Psoas muscle (tissue), 8 donors: ENCODE measurements around the gene PHRF1. TPM values are rescaled to one million over a fixed set of nuclear protein-coding genes. Genes with fewer than 3 reads are reported as not detected.

ENCODE experiments used
- ATAC-seq, 4 donors: fragments of 200-7000 bp; cut with Tn5 transposase; one replicate each; pipeline ENCODE4 v1.9.1; 2020; ENCODE audit warnings: moderate library complexity in 3 of 4, mild to moderate bottlenecking in 2 of 4
- DNase-seq, 2 donors: peaks; one replicate each; pipeline ENCODE4 v3.0.0-alpha.2; 2020
- H3K27ac ChIP-seq: fragments of 200-600 bp; one replicate; pipeline ENCODE4 v1.8.0; 2022
- H3K27me3 ChIP-seq, 3 donors: fragments of 200-600 bp in 1 of 3; one replicate each; pipeline versions ENCODE4 v1.6.1 to v1.8.0; 2013 to 2022; ENCODE audit warnings: low read length in 2 of 3, mild to moderate bottlenecking in 2 of 3, moderate library complexity in 1 of 3; ENCODE audit not compliant: insufficient read depth in 3 of 3
- H3K36me3 ChIP-seq, 2 donors: fragments of 200-600 bp in 1 of 2; one replicate each; pipeline versions ENCODE4 v1.6.1 to v1.8.0; 2013 to 2022; ENCODE audit warnings: low read depth in 1 of 2, mild to moderate bottlenecking in 1 of 2, moderate library complexity in 1 of 2; ENCODE audit not compliant: insufficient read depth in 1 of 2
- H3K4me1 ChIP-seq: fragments of 200-600 bp; one replicate; pipeline ENCODE4 v1.8.0; 2022
- H3K4me3 ChIP-seq: fragments of 200-600 bp; one replicate; pipeline ENCODE4 v1.8.0; 2022; ENCODE audit warnings: mild to moderate bottlenecking
- H3K9me3 ChIP-seq: fragments of 200-600 bp; one replicate; pipeline ENCODE4 v1.8.0; 2022
- WGBS, 3 donors: extraction: QIAGEN DNeasy Blood & Tissue Kit; methylation state at CpG; one replicate each; pipeline versions ENCODE4 v1.1.6 to v1.1.7; 2013; 5-methylcytosine and 5-hydroxymethylcytosine counted together
- intact Hi-C, 2 donors: fragments of 100-400 bp; cut with DNase I; formaldehyde crosslinking; loops; one replicate each; pipeline versions ENCODE4 v1.11.0 to v1.14.2; 2022
- polyA plus RNA-seq, 3 donors: library from polyadenylated mRNA; stranded (reverse); fragments of 200-250 nt; gene quantifications; one replicate each; pipeline ENCODE4 v1.2.3, GENCODE V29; 2013
- total RNA-seq, 4 donors: library from RNA; stranded (reverse); fragmentation: NEBNext Ultra II Directional in 2 of 4; extraction: Animal tissue kit (Norgen Biotek cat#: 25700) in 2 of 4; gene quantifications; one replicate each; pipeline versions ENCODE4 v1.2.1 to v1.2.4, GENCODE V29; 2021 to 2023
- TF ChIP-seq, protein P1 (sequence below): fragments of 200-600 bp; IDR thresholded peaks from one replicate; pipeline ENCODE4 v1.8.0; 2022; ENCODE audit warnings: antibody characterized with exemption
- donor health status: healthy with polysubstance abuse.
- donor health status: DM: no; HTN: no; CAD: no; lungs with moderate emphysema.
- donor health status: Bipolar disorder and iron deficiency.
- donor health status: healthy.
- donor health status: DM: yes; HTN: yes; CAD: no.
- donor health status: DM: no; HTN: no; CAD: no.
- donor health status: DM: no; HTN: no; CAD: no.
- donor health status: DM: yes; HTN: yes; CAD: no.

PHRF1 gene
- total and polyA plus RNA-seq, 7 donors: 11.7 to 31.2 (median 19.8) TPM

DNA sequence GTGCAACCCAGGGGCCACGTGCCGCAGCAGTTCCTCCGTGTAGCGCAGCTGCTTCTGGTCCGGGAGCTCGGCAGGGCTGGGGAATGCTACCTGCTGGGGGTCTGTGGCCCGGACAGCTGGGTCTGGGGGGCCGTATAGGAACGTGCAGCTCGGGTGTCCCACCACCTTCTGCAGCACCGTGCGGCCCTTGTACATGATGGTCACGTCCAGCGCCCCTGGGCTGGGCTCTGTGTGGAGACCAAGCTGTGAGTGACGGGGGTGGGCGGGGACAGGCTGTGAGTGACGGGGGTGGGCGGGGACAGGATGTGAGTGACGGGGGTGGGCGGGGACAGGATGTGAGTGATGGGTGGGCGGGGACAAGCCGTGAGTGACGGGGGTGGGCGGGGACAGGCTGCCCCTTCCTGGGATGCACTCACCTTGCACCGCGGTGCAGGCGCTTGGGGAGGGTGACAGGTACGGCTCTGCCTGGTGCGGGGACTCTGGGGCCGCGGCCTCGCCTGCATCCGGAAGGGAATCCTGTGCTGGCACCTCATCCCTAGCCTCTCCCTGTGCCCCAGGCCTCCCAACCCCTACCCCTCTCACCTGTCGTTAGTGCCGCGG, 37.2 kb downstream of the PHRF1 start:
- Histone ChIP-seq H3K9me3 (no peaks in the 10 kb centered on the region), H3K27me3 (no peaks in the 10 kb centered on the region), H3K4me1 (peaks cover 39% of the 10 kb centered on the region), H3K36me3 (peaks cover 6 to 55% of the 10 kb centered on the region in 2 donors), H3K27ac (peak overlapping the region; percentile 93), H3K4me3 (peak overlapping the region; percentile 85)
- DNase-seq (peak in 1 of 2 donors; percentile 89), ATAC-seq (peak in 3 of 4 donors; percentile 23 to 57 (median 26))
- WGBS, 3 donors: 69 to 85% (median 75%) methylated on average over 21 to 36 of the region's 36 CpGs
- TF ChIP-seq, protein P1, sequence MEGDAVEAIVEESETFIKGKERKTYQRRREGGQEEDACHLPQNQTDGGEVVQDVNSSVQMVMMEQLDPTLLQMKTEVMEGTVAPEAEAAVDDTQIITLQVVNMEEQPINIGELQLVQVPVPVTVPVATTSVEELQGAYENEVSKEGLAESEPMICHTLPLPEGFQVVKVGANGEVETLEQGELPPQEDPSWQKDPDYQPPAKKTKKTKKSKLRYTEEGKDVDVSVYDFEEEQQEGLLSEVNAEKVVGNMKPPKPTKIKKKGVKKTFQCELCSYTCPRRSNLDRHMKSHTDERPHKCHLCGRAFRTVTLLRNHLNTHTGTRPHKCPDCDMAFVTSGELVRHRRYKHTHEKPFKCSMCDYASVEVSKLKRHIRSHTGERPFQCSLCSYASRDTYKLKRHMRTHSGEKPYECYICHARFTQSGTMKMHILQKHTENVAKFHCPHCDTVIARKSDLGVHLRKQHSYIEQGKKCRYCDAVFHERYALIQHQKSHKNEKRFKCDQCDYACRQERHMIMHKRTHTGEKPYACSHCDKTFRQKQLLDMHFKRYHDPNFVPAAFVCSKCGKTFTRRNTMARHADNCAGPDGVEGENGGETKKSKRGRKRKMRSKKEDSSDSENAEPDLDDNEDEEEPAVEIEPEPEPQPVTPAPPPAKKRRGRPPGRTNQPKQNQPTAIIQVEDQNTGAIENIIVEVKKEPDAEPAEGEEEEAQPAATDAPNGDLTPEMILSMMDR: no peak
- intact Hi-C loops: no loop called here

DNA sequence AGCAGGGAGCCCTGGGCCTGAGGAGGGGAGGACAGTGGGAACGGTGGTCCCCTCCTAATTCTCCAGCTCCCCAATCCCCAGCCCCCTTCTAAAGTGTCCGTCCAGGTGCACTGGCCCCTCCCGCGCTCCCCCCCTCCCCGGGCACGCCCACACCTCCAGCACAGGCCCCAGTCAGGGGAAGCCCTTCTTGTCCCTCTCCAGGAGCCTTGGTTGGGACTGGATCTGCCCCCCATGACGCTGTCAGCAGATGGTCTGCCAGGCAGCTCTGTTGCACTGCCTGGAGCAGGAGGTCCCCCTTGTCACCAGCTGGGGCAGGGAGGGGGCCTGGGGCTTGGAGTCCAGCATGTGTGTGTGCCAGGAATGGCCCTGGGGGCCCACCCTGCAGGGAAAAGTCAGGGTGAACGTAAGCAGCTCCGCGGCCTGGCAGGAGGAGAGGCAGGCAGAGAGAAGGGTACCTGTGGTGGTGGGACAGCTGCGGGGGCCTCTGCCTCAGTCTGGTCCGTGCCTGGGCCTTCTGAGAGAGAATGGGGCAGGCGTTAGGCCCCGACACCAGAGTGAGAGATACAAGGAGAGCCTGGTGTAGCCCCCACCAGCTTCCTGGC, 37.9 kb downstream of the PHRF1 start:
- DNase-seq (no peak), ATAC-seq (no peak)
- peaks cover 39% of the 10 kb centered on the region for H3K4me1 ChIP-seq
- peak overlapping the region; percentile 85 for H3K4me3 ChIP-seq
- peak overlapping the region; percentile 93 for H3K27ac ChIP-seq
- 55 to 70% (median 64%) methylated on average over 12 to 14 of the region's 14 CpGs for WGBS, 3 donors
- peaks cover 6 to 48% of the 10 kb centered on the region in 2 donors for H3K36me3 ChIP-seq
- H3K27me3 ChIP-seq: no peaks in the 10 kb centered on the region
- intact Hi-C loops: no loop called here
- TF ChIP-seq, protein P1: no peak
- H3K9me3 ChIP-seq: no peaks in the 10 kb centered on the region

DNA sequence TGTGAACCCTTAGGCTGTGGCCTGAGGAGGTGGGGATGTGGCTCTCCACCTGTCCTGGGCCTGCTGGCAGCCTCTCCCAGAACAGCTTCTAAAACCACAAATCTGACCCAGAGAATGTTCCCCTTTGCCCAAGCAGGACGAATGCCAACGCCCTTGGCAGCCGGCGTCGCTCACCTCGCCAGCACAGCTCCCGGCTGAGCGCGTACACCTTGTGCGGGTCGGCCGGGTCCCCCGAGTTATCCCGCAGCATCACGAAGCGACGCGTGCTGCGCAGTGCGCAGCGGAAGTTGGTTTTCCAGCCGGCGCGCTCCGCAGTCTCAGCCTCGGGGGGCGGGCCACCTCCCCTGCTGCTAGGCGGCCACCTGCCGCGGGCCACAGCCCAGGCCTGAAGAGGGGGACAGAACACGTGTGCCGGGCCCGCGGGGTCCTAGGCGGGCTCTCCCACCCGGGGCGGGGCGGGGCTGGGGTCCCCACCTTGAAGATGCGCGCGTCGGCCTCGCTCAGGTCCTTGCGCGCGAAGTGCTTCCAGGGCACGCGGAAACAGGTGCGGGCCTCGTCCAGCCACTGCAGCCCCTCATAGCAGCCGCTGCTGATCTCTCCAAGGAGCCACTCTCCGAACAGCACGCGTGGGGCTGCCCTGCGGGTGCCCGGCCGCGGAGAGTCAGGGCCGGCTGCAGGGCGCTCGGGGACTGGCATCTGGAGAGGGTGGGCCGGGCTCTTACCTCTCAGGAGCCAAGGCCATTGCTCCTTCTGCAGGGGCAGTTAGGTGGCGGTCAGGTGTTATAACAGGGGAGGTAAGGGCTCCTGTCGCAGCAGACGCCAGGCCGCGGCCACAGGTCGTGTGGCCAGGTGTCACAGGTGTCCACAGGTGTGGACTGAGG, 38.6 kb downstream of the PHRF1 start:
- intact Hi-C loops: no loop called here
- peak; percentile 41 to 72 (median 52) for ATAC-seq
- H3K4me3 ChIP-seq: peak overlapping the region; percentile 85

DNA sequence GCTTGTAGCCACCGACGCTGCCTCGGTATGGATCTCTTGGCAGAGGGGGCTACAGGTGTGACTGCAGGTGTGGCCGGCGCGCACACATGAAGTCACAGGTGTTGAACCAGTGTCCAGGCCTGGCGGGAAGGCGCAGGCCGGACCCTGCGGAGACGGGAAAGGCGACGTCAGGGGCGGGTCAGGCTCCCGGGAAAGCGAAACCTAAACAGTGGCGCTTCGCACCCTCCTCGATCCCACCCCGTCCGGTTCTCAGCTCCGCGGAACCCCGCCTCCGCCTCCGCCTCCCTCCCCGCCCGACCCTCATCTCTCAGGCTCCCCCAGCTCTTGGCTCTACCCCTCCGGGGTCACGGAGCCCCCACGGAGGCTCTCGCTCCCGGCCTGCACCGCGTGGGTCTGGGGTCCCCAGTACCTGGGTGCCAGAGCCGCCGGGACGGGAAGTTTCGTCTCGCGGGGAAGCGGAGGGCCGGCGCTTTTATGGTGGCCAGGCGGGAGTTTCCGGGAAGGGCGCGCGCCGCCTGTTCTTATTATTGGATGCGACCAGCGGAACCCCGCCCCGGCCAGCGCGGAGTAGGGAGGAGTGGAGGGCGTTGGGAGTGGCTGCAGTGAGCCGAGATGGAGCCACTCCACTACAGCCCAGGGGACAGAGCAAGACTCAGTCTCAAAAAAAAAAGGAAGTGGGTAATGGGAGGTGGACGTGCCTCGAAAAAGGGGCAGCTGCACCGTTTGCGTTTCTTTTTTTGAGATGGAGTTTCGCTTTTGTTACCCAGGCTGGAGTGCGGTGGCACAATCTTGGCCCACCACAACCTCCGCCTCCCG, 39.4 kb downstream of the PHRF1 start, which contains the start of gene IRF7:
TSS of gene IRF7 (minus strand) at position 447 of the 816 bp plus-strand sequence. CDS start 586 bp downstream, outside the sequence.
- TF ChIP-seq, protein P1: no peak
- peaks cover 39% of the 10 kb centered on the region for H3K4me1 ChIP-seq
- ATAC-seq (peak; percentile 63 to 76 (median 67)), DNase-seq (peak; percentile 96 to 97)
- no peaks in the 10 kb centered on the region for H3K9me3 ChIP-seq
- H3K4me3 ChIP-seq: peak within 1 kb of the TSS; percentile 85
- H3K27me3 ChIP-seq: no peaks in the 10 kb centered on the region
- H3K36me3 ChIP-seq: peaks cover 6 to 33% of the 10 kb centered on the region in 2 donors
- H3K27ac ChIP-seq: peak within 1 kb of the TSS; percentile 93
- intact Hi-C loops: no loop called here
- WGBS, 3 donors: 4 to 8% (median 5%) methylated on average over 59 to 66 of the region's 66 CpGs

More for the DNA sequence above, 38.6 kb downstream of the PHRF1 start:
- 38 to 39% (median 38%) methylated on average over 54 to 68 of the region's 68 CpGs for WGBS, 3 donors
- peak overlapping the region; percentile 93 for H3K27ac ChIP-seq
- peaks cover 39% of the 10 kb centered on the region for H3K4me1 ChIP-seq
- DNase-seq: peak; percentile 75 to 85
- no peaks in the 10 kb centered on the region for H3K27me3 ChIP-seq
- TF ChIP-seq, protein P1: no peak
- no peaks in the 10 kb centered on the region for H3K9me3 ChIP-seq
- peaks cover 6 to 41% of the 10 kb centered on the region in 2 donors for H3K36me3 ChIP-seq
